Neural cell (in vitro differentiated cells): ENCODE results near the gene CCDC106. TPM values are rescaled to one million over a fixed set of nuclear protein-coding genes. Genes with fewer than 3 reads are reported as not detected.
A peak's percentile ranks its signal among the peaks of the same experiment; 100 is the strongest.

ENCODE experiments used
- H2AFZ ChIP-seq: fragments of 200-600, 300-800 bp; sonication (generic), shearing (Covaris generic); 2 replicates; pipeline ENCODE4 v1.6.0; 2014; ENCODE audit warnings: low read depth, mild to moderate bottlenecking, antibody characterized with exemption, low read length, moderate library complexity
- H3F3A ChIP-seq: fragments of 200-600 bp; shearing (Covaris generic); 2 replicates; pipeline ENCODE4 v1.6.1; 2016; ENCODE audit warnings: mild to moderate bottlenecking, moderate library complexity, mixed read lengths, antibody characterized with exemption, low read length; ENCODE audit not compliant: insufficient read depth, poor library complexity, severe bottlenecking
- H3K27ac ChIP-seq: fragments of 200-600, 300-800 bp; sonication (generic), shearing (Covaris generic); 2 replicates; pipeline ENCODE4 v1.5.1; 2014; ENCODE audit warnings: mild to moderate bottlenecking, low read length, moderate library complexity
- H3K27me3 ChIP-seq: fragments of 300-800, 200-600 bp; sonication (generic), shearing (Covaris generic); 2 replicates; pipeline ENCODE4 v1.6.0; 2014; ENCODE audit warnings: mild to moderate bottlenecking, low read depth, low read length, moderate library complexity; ENCODE audit not compliant: insufficient read depth
- H3K36me3 ChIP-seq: fragments of 300-800, 200-600 bp; sonication (generic), shearing (Covaris generic); 2 replicates; pipeline ENCODE4 v1.5.1; 2014; ENCODE audit warnings: mild to moderate bottlenecking, antibody characterized with exemption, low read length, moderate library complexity; ENCODE audit not compliant: insufficient read depth
- H3K4me2 ChIP-seq: fragments of 300-800, 200-600 bp; sonication (generic), shearing (Covaris generic); 2 replicates; pipeline ENCODE4 v1.6.0; 2014; ENCODE audit warnings: mild to moderate bottlenecking, low read length
- H3K4me3 ChIP-seq: fragments of 300-800, 200-600 bp; sonication (generic), shearing (Covaris generic); 2 replicates; pipeline ENCODE4 v1.5.1; 2014; ENCODE audit warnings: mild to moderate bottlenecking, low read length, moderate library complexity
- H3K79me2 ChIP-seq: fragments of 200-600 bp; shearing (Covaris generic); replicated peaks from 2 replicates; pipeline ENCODE4 v1.6.0; 2014; ENCODE audit warnings: mild to moderate bottlenecking, low read length, moderate library complexity; ENCODE audit not compliant: insufficient read depth
- H3K9ac ChIP-seq: fragments of 300-800, 200-600 bp; sonication (generic), shearing (Covaris generic); 2 replicates; pipeline ENCODE4 v1.6.1; 2016; ENCODE audit warnings: mild to moderate bottlenecking, low read length, mixed read lengths
- H3K9me2 ChIP-seq: fragments of 200-600 bp; shearing (Covaris generic); 2 replicates; pipeline ENCODE4 v1.6.1; 2016; ENCODE audit warnings: mild to moderate bottlenecking, low read length, mixed read lengths; ENCODE audit not compliant: insufficient read depth
- H3K9me3 ChIP-seq: fragments of 200-600, 300-800 bp; sonication (generic), shearing (Covaris generic); 2 replicates; pipeline ENCODE4 v1.6.1; 2016; ENCODE audit warnings: mild to moderate bottlenecking, mixed run types, low read length, moderate library complexity, mixed read lengths
- H4K20me1 ChIP-seq: fragments of 200-600 bp; shearing (Covaris generic); 2 replicates; pipeline ENCODE4 v1.6.1; 2016; ENCODE audit warnings: mild to moderate bottlenecking, mixed run types; ENCODE audit not compliant: insufficient read depth
- EZH2 ChIP-seq: fragments of 200-600, 300-800 bp; shearing (Covaris generic), sonication (generic); IDR thresholded peaks from 2 replicates; pipeline ENCODE4 v1.6.1; 2014; ENCODE audit warnings: antibody characterized with exemption, low read length, borderline replicate concordance, mild to moderate bottlenecking; ENCODE audit not compliant: insufficient read depth, poor library complexity, severe bottlenecking
- MXI1 ChIP-seq: fragments of 450-650 bp; conservative IDR thresholded peaks from 2 replicates; pipeline ENCODE4 v1.6.1; 2014; ENCODE audit warnings: antibody characterized with exemption, mild to moderate bottlenecking; ENCODE audit not compliant: poor library complexity, severe bottlenecking
- POLR2AphosphoS5 ChIP-seq: IDR thresholded peaks from 2 replicates; pipeline ENCODE4 v1.6.1; 2012
- RAD21 ChIP-seq: fragments of 450-650 bp; conservative IDR thresholded peaks from 2 replicates; pipeline ENCODE4 v1.6.1; 2014; ENCODE audit warnings: antibody characterized with exemption, mild to moderate bottlenecking, moderate library complexity
- SMC3 ChIP-seq: fragments of 450-650 bp; conservative IDR thresholded peaks from 2 replicates; pipeline ENCODE4 v1.6.1; 2014; ENCODE audit warnings: antibody characterized with exemption, mild to moderate bottlenecking, moderate library complexity; ENCODE audit not compliant: poor library complexity
- TAF1 ChIP-seq: IDR thresholded peaks from 2 replicates; pipeline ENCODE4 v1.6.1; 2012; ENCODE audit warnings: low read depth
- polyA plus RNA-seq: library from polyadenylated mRNA; depleted of rRNA; stranded (reverse); fragments of >200 nt; gene quantifications from 2 replicates; pipeline ENCODE4 v1.2.3, GENCODE V29; 2014
- TF ChIP-seq, protein P1 (sequence below): fragments of 450-650 bp; IDR thresholded peaks from 2 replicates; pipeline ENCODE4 v1.5.1; 2014; ENCODE audit warnings: antibody characterized with exemption, mild to moderate bottlenecking, moderate library complexity; ENCODE audit not compliant: poor library complexity, severe bottlenecking
- TF ChIP-seq, protein P2 (sequence below): IDR thresholded peaks from 2 replicates; pipeline ENCODE4 v1.6.1; 2012; ENCODE audit warnings: borderline replicate concordance

Gene CCDC106
- polyA plus RNA-seq, 1 donor from 2014 or later, result 33.8 TPM

DNA sequence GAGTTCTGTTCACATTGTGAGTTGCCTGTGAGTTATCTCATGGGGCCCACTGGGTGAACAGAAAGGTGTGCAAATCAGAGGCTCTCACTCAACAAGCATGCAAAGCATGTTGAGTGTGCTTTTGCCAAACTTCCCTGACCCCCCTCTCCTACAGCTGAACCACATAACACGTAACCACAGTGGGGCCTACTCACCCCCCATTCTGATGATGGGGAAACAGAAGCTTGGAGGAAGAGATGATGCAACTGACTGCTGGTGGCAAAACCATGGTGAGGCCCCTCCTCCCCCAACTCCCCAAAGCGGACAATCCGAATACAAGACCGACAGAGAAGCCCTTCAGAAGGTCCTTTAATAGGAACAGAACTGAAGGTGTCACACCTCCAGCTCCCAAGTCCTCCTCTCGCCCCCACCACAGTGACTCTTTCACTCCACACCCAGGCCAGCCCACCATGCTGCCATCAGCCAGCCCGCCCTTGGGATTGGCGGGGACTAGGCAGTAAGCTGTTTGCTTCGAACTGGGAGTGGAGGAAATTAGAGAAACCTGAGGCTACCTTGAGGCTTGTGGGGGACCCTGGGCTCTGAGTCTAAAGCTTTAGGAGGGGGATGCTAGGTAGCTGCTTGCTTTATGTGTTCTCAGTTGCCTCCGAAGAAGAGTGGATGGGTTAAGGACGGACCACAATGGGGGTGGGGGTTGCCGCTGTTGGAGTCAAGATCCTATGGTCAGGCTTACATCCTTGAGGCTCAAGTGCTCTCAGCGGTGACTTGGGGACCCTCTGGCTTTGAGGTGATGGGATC lies 27.4 kb upstream of the CCDC106 start:
- Histone ChIP-seq H3K27me3 (no peaks in the 10 kb centered on the region), H3K36me3 (no peaks in the 10 kb centered on the region), H3K4me2 (no peak overlapping the region), H3K79me2 (peaks cover 8% of the 10 kb centered on the region), H2AFZ (no peak overlapping the region), H3K9me2 (no peaks in the 10 kb centered on the region), H3K9ac (no peak overlapping the region), H3K27ac (no peak overlapping the region), H3F3A (no peaks in the 10 kb centered on the region), H4K20me1 (no peaks in the 10 kb centered on the region), H3K9me3 (no peaks in the 10 kb centered on the region), H3K4me3 (no peak overlapping the region)
- TF ChIP-seq SMC3 (no peak), RAD21 (no peak), POLR2AphosphoS5 (peak; percentile 1)

GRCh38 chr19:55621205-55621672 lies 26.8 kb upstream of the CCDC106 start:
- Histone ChIP-seq H3F3A (no peaks in the 10 kb centered on the region), H3K4me2 (no peak overlapping the region), H3K36me3 (no peaks in the 10 kb centered on the region), H3K9me2 (no peaks in the 10 kb centered on the region), H3K27ac (no peak overlapping the region), H3K9ac (no peak overlapping the region), H3K79me2 (peaks cover 8% of the 10 kb centered on the region), H3K9me3 (no peaks in the 10 kb centered on the region), H3K4me3 (no peak overlapping the region), H4K20me1 (no peaks in the 10 kb centered on the region), H3K27me3 (no peaks in the 10 kb centered on the region), H2AFZ (no peak overlapping the region)
- no peak for TF ChIP-seq TAF1
- TF ChIP-seq, protein P1, sequence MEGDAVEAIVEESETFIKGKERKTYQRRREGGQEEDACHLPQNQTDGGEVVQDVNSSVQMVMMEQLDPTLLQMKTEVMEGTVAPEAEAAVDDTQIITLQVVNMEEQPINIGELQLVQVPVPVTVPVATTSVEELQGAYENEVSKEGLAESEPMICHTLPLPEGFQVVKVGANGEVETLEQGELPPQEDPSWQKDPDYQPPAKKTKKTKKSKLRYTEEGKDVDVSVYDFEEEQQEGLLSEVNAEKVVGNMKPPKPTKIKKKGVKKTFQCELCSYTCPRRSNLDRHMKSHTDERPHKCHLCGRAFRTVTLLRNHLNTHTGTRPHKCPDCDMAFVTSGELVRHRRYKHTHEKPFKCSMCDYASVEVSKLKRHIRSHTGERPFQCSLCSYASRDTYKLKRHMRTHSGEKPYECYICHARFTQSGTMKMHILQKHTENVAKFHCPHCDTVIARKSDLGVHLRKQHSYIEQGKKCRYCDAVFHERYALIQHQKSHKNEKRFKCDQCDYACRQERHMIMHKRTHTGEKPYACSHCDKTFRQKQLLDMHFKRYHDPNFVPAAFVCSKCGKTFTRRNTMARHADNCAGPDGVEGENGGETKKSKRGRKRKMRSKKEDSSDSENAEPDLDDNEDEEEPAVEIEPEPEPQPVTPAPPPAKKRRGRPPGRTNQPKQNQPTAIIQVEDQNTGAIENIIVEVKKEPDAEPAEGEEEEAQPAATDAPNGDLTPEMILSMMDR, result no peak
- no peak for TF ChIP-seq MXI1
- no peak for TF ChIP-seq RAD21
- no peak for TF ChIP-seq EZH2
- TF ChIP-seq, protein P2, sequence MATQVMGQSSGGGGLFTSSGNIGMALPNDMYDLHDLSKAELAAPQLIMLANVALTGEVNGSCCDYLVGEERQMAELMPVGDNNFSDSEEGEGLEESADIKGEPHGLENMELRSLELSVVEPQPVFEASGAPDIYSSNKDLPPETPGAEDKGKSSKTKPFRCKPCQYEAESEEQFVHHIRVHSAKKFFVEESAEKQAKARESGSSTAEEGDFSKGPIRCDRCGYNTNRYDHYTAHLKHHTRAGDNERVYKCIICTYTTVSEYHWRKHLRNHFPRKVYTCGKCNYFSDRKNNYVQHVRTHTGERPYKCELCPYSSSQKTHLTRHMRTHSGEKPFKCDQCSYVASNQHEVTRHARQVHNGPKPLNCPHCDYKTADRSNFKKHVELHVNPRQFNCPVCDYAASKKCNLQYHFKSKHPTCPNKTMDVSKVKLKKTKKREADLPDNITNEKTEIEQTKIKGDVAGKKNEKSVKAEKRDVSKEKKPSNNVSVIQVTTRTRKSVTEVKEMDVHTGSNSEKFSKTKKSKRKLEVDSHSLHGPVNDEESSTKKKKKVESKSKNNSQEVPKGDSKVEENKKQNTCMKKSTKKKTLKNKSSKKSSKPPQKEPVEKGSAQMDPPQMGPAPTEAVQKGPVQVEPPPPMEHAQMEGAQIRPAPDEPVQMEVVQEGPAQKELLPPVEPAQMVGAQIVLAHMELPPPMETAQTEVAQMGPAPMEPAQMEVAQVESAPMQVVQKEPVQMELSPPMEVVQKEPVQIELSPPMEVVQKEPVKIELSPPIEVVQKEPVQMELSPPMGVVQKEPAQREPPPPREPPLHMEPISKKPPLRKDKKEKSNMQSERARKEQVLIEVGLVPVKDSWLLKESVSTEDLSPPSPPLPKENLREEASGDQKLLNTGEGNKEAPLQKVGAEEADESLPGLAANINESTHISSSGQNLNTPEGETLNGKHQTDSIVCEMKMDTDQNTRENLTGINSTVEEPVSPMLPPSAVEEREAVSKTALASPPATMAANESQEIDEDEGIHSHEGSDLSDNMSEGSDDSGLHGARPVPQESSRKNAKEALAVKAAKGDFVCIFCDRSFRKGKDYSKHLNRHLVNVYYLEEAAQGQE, result no peak
- no peak for TF ChIP-seq SMC3
